MM.1S (cell line): ENCODE data around the gene FBXO8.

Experiments used
- DNase-seq: peaks from one replicate; pipeline ENCODE4 v3.0.0-alpha.2; 2015
- H2AFZ ChIP-seq: fragments of 300-600 bp; sonication (generic); 2 replicates; pipeline ENCODE4 v1.6.0; 2016; ENCODE audit warnings: antibody characterized with exemption, low read length
- H3F3A ChIP-seq: fragments of 300-600 bp; sonication (generic); 2 replicates; pipeline ENCODE4 v1.6.1; 2016; ENCODE audit warnings: mild to moderate bottlenecking, antibody characterized with exemption, low read length, moderate library complexity, mixed read lengths; ENCODE audit not compliant: insufficient read depth
- H3K27ac ChIP-seq: fragments of 300-600 bp; sonication (generic); 2 replicates; pipeline ENCODE4 v1.5.1; 2016; ENCODE audit warnings: mild to moderate bottlenecking, low read length
- H3K27me3 ChIP-seq: fragments of 300-600 bp; sonication (generic); replicated peaks from 2 replicates; pipeline ENCODE4 v1.6.0; 2016; ENCODE audit warnings: low read length; ENCODE audit not compliant: insufficient read depth
- H3K36me3 ChIP-seq: fragments of 300-600 bp; sonication (generic); replicated peaks from 2 replicates; pipeline ENCODE4 v1.6.1; 2016; ENCODE audit warnings: mild to moderate bottlenecking, low read length, mixed read lengths; ENCODE audit not compliant: insufficient read depth
- H3K4me1 ChIP-seq: fragments of 300-600 bp; sonication (generic); 2 replicates; pipeline ENCODE4 v1.6.1; 2016; ENCODE audit warnings: low read length, mixed read lengths
- H3K4me2 ChIP-seq: fragments of 300-600 bp; sonication (generic); 2 replicates; pipeline ENCODE4 v1.6.0; 2016; ENCODE audit warnings: low read depth, low read length
- H3K4me3 ChIP-seq: fragments of 300-600 bp; sonication (generic); 2 replicates; pipeline ENCODE4 v1.5.1; 2016; ENCODE audit warnings: low read length, mixed read lengths
- H3K79me2 ChIP-seq: fragments of 300-600 bp; sonication (generic); 2 replicates; pipeline ENCODE4 v1.6.1; 2016; ENCODE audit warnings: mixed run types, low read length, mixed read lengths
- H3K9ac ChIP-seq: fragments of 300-600 bp; sonication (generic); 2 replicates; pipeline ENCODE4 v1.6.1; 2016; ENCODE audit warnings: low read length, mixed read lengths
- H3K9me2 ChIP-seq: fragments of 300-600 bp; sonication (generic); replicated peaks from 2 replicates; pipeline ENCODE4 v1.6.1; 2016; ENCODE audit warnings: mild to moderate bottlenecking, low read length, mixed read lengths; ENCODE audit not compliant: insufficient read depth
- H3K9me3 ChIP-seq: fragments of 300-600 bp; sonication (generic); replicated peaks from 2 replicates; pipeline ENCODE4 v1.6.1; 2016; ENCODE audit warnings: mild to moderate bottlenecking, low read length, mixed read lengths; ENCODE audit not compliant: insufficient read depth
- H4K20me1 ChIP-seq: fragments of 300-600 bp; sonication (generic); 2 replicates; pipeline ENCODE4 v1.6.1; 2016; ENCODE audit warnings: mild to moderate bottlenecking, low read length, moderate library complexity, mixed read lengths; ENCODE audit not compliant: insufficient read depth
- EZH2 ChIP-seq: fragments of 300-600 bp; sonication (generic); optimal IDR thresholded peaks from 2 replicates; pipeline ENCODE3; 2017; ENCODE audit warnings: low read depth, mild to moderate bottlenecking, antibody characterized with exemption, low read length, mixed read lengths
- EZH2phosphoT487 ChIP-seq: fragments of 300-600 bp; sonication (generic); IDR thresholded peaks from 2 replicates; pipeline ENCODE4 v1.6.1; 2018; ENCODE audit warnings: antibody characterized with exemption, low read length
- TF ChIP-seq, protein P1 (sequence below): fragments of 300-600 bp; sonication (generic); IDR thresholded peaks from 2 replicates; pipeline ENCODE4 v1.5.1; 2016; ENCODE audit warnings: antibody characterized with exemption, low read length, mixed read lengths

Gene FBXO8

DNA sequence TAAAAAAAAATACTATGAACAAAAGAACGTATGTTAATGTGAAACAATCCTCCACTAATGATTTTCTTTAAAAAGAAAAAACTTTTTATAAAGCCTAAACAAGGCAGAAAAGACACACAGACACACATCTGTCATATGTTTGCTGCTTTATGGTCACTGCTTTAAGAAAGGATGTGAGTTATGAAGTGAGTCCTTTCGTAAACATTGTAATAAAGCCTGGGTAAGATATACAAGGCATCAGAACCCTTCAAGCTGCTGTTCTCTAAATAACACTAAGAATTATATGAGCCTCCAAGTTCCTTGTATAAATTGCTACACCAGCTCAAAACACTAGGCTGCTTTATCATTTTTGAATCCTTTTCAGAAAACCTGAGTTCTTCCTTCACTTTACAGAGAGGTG, 81.6 kb downstream of the FBXO8 start:
- Histone ChIP-seq H4K20me1 (no peaks in the 10 kb centered on the region), H3K27me3 (no peaks in the 10 kb centered on the region), H3K4me1 (no peaks in the 10 kb centered on the region), H3K27ac (no peak overlapping the region), H3K9ac (no peak overlapping the region), H3K9me2 (no peaks in the 10 kb centered on the region), H3F3A (no peaks in the 10 kb centered on the region), H3K36me3 (no peaks in the 10 kb centered on the region), H3K4me2 (no peak overlapping the region), H3K4me3 (no peak overlapping the region), H2AFZ (no peak overlapping the region), H3K9me3 (no peaks in the 10 kb centered on the region), H3K79me2 (no peaks in the 10 kb centered on the region)
- no peak for TF ChIP-seq EZH2phosphoT487
- TF ChIP-seq EZH2: no peak
- TF ChIP-seq, protein P1, sequence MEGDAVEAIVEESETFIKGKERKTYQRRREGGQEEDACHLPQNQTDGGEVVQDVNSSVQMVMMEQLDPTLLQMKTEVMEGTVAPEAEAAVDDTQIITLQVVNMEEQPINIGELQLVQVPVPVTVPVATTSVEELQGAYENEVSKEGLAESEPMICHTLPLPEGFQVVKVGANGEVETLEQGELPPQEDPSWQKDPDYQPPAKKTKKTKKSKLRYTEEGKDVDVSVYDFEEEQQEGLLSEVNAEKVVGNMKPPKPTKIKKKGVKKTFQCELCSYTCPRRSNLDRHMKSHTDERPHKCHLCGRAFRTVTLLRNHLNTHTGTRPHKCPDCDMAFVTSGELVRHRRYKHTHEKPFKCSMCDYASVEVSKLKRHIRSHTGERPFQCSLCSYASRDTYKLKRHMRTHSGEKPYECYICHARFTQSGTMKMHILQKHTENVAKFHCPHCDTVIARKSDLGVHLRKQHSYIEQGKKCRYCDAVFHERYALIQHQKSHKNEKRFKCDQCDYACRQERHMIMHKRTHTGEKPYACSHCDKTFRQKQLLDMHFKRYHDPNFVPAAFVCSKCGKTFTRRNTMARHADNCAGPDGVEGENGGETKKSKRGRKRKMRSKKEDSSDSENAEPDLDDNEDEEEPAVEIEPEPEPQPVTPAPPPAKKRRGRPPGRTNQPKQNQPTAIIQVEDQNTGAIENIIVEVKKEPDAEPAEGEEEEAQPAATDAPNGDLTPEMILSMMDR: no peak
- DNase-seq: no peak

DNA sequence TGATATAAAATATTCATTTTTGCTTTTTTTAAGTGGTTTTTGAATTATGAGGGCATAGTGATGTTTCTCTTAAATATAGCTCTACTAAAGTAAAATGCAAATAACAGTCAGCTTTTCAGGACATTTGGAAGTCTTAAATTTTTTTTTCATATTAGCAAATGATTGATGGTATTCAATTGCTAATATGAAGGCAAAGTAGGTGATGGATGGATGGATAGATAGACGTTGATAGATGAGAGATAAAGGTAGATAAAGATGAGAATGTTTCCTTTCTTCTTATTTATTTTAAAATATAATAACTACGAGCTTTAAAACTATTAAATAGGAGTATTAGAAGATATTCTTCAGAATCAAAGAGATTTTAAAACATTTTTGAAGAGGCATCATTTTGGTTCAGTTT, 83.7 kb downstream of the FBXO8 start:
- no peak overlapping the region for H2AFZ ChIP-seq
- no peaks in the 10 kb centered on the region for H3K79me2 ChIP-seq
- no peaks in the 10 kb centered on the region for H3K9me3 ChIP-seq
- no peaks in the 10 kb centered on the region for H3F3A ChIP-seq
- H4K20me1 ChIP-seq: no peaks in the 10 kb centered on the region
- H3K27me3 ChIP-seq: no peaks in the 10 kb centered on the region
- H3K27ac ChIP-seq: no peak overlapping the region
- no peaks in the 10 kb centered on the region for H3K36me3 ChIP-seq
- no peak overlapping the region for H3K9ac ChIP-seq
- H3K9me2 ChIP-seq: no peaks in the 10 kb centered on the region
- TF ChIP-seq EZH2phosphoT487 (no peak), EZH2 (no peak)
- TF ChIP-seq, protein P1: no peak
- DNase-seq: no peak
- H3K4me1 ChIP-seq: no peaks in the 10 kb centered on the region
- H3K4me2 ChIP-seq: no peak overlapping the region
- no peak overlapping the region for H3K4me3 ChIP-seq

DNA sequence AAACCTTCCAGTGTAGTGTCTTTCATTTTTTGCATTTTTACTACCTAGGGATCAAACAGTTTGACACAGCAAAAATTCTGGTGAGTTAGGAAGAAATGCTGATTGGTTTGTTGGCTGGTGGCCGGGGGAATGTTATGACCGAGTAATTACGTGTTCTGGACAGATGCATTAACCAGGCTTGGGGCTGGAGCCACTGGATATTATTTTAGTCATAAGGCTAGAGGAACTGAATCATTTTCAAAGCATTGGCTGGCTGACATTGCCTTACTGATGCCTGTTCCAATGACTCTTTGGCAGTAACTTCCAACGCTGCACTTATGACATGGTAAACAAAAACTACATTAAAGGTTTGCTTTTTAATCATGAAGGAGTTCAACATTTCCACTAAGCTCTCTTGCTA, 84.6 kb downstream of the FBXO8 start:
- TF ChIP-seq, protein P1: no peak
- TF ChIP-seq EZH2 (no peak), EZH2phosphoT487 (no peak)
- Histone ChIP-seq H2AFZ (no peak overlapping the region), H3K27ac (no peak overlapping the region), H3K79me2 (no peaks in the 10 kb centered on the region), H3F3A (no peaks in the 10 kb centered on the region), H3K36me3 (no peaks in the 10 kb centered on the region), H3K4me1 (no peaks in the 10 kb centered on the region), H3K9me3 (no peaks in the 10 kb centered on the region), H3K27me3 (no peaks in the 10 kb centered on the region), H3K9me2 (no peaks in the 10 kb centered on the region), H4K20me1 (no peaks in the 10 kb centered on the region), H3K4me3 (no peak overlapping the region), H3K4me2 (no peak overlapping the region), H3K9ac (no peak overlapping the region)
- DNase-seq: no peak
